ENCODE data around the gene NHEJ1.

Gene NHEJ1

GRCh38 chr2:219058541-219059374 lies 101.9 kb downstream of the NHEJ1 start:
- TF ChIP-seq, protein P1, sequence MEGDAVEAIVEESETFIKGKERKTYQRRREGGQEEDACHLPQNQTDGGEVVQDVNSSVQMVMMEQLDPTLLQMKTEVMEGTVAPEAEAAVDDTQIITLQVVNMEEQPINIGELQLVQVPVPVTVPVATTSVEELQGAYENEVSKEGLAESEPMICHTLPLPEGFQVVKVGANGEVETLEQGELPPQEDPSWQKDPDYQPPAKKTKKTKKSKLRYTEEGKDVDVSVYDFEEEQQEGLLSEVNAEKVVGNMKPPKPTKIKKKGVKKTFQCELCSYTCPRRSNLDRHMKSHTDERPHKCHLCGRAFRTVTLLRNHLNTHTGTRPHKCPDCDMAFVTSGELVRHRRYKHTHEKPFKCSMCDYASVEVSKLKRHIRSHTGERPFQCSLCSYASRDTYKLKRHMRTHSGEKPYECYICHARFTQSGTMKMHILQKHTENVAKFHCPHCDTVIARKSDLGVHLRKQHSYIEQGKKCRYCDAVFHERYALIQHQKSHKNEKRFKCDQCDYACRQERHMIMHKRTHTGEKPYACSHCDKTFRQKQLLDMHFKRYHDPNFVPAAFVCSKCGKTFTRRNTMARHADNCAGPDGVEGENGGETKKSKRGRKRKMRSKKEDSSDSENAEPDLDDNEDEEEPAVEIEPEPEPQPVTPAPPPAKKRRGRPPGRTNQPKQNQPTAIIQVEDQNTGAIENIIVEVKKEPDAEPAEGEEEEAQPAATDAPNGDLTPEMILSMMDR (conservative IDR thresholded peaks at IDR 0.05; ENCODE audit: low read depth, low read length): no peak
- no peak overlapping the region for H3K4me3 ChIP-seq (ENCODE audit: low read depth, low read length)
- no peak for DNase-seq (ENCODE audit: low read depth)

GRCh38 chr2:219057709-219058540 lies 102.7 kb downstream of the NHEJ1 start:
- DNase-seq (ENCODE audit: low read depth): peak; percentile 72
- H3K4me3 ChIP-seq (ENCODE audit: low read depth, low read length): no peak overlapping the region
- TF ChIP-seq, protein P1 (conservative IDR thresholded peaks at IDR 0.05; ENCODE audit: low read depth, low read length): peak; percentile 83

- no peak overlapping the region for H3K4me3 ChIP-seq (ENCODE audit: low read depth, low read length)
- DNase-seq (ENCODE audit: low read depth): no peak
- TF ChIP-seq, protein P1 (conservative IDR thresholded peaks at IDR 0.05; ENCODE audit: low read depth, low read length): no peak
These were observed 103.5 kb downstream of the NHEJ1 start for GRCh38 chr2:219056896-219057708.

GRCh38 chr2:219056176-219056895 lies 104.3 kb downstream of the NHEJ1 start:
- DNase-seq (ENCODE audit: low read depth): no peak
- TF ChIP-seq, protein P1 (conservative IDR thresholded peaks at IDR 0.05; ENCODE audit: low read depth, low read length): no peak
- H3K4me3 ChIP-seq (ENCODE audit: low read depth, low read length): no peak overlapping the region

DNA sequence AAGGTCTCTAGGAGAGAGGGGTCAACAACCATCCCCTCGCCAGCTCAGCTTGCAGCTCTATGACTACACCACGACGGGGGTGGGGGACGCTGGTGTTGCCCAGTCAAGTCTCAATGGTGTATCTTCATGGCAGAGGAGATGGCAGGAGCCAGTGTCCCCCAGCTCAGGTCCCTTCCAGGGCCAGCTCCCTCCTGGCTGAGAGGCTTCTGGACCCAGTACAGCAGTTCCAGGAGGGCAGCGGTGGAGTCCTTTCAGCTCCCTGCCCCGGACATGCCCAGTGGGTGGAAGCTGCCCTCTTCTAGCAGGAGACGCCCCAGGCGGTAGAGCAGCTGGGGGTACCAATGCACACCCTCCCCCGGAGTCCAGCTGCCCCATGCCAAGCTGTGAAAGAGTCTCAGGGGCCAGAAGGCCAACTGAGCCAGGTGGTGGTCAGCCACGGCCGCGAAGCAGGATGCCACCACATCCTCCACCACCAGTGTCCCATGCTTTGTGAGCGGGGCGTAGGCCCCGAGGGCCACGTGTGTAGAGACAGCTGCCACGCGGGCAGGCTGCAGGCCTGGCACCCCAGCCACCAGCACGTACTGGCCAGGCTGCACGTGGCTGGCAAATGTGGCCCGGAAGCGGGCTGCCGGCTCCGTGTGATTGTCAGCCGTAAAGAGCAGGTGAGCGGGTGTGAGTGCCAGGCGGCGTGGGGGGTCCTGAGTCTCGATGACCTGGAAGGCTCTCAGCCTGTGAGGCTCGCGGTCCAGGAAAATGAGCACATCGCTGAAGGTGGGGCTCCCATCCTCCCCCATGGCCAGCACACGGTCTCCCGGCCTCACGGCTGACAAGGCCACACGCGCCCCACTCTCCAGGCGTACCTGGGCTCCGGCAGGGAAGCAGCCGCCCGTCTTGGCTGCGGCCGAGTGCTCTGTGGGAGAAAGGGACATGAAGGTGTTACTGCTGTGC lies 105.4 kb downstream of the NHEJ1 start:
- no peak overlapping the region for H3K4me3 ChIP-seq (ENCODE audit: low read depth, low read length)
- no peak for DNase-seq (ENCODE audit: low read depth)
- TF ChIP-seq, protein P1 (conservative IDR thresholded peaks at IDR 0.05; ENCODE audit: low read depth, low read length): no peak
